ENCODE measurements around the gene ASXL3. TPM values are rescaled to one million over a fixed set of nuclear protein-coding genes. Genes with fewer than 3 reads are reported as not detected.
A peak's percentile ranks its signal among the peaks of the same experiment; 100 is the strongest.

The ASXL3 gene
- 1 to 10 TPM in 1 of 2 donors, under 1 TPM in 1; 0.59 to 1.7 TPM for total RNA-seq

- Histone ChIP-seq H3K4me1 (no peaks in the 10 kb centered on the region), H3K4me3 (peak within 1 kb of the TSS; percentile 60), H3K27me3 (no peaks in the 10 kb centered on the region), H3K27ac (peak within 1 kb of the TSS; percentile 15), H3K36me3 (no peaks in the 10 kb centered on the region), H3K9me3 (no peaks in the 10 kb centered on the region), H3K9ac (ENCODE audit: low read depth in 2 of 2, low read length in 2 of 2) (peak within 1 kb of the TSS; percentile 55 to 76)
- intact Hi-C loops (cut with DNase I) = loop anchor here (10.0 kb wide), 1 partner anchor 133 kb away; the partner anchor contains the start of gene CCDC178
- TF ChIP-seq, protein P1, sequence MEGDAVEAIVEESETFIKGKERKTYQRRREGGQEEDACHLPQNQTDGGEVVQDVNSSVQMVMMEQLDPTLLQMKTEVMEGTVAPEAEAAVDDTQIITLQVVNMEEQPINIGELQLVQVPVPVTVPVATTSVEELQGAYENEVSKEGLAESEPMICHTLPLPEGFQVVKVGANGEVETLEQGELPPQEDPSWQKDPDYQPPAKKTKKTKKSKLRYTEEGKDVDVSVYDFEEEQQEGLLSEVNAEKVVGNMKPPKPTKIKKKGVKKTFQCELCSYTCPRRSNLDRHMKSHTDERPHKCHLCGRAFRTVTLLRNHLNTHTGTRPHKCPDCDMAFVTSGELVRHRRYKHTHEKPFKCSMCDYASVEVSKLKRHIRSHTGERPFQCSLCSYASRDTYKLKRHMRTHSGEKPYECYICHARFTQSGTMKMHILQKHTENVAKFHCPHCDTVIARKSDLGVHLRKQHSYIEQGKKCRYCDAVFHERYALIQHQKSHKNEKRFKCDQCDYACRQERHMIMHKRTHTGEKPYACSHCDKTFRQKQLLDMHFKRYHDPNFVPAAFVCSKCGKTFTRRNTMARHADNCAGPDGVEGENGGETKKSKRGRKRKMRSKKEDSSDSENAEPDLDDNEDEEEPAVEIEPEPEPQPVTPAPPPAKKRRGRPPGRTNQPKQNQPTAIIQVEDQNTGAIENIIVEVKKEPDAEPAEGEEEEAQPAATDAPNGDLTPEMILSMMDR (IDR thresholded peaks at IDR 0.05) = no peak
- peak; percentile 64 for DNase-seq
Measured at GRCh38 chr18:33577685-33578517, at the start of gene ASXL3. Gene ASXL3 (plus strand): TSS chr18:33578219. CDS start chr18:33578632, 413 bp downstream.

DNA sequence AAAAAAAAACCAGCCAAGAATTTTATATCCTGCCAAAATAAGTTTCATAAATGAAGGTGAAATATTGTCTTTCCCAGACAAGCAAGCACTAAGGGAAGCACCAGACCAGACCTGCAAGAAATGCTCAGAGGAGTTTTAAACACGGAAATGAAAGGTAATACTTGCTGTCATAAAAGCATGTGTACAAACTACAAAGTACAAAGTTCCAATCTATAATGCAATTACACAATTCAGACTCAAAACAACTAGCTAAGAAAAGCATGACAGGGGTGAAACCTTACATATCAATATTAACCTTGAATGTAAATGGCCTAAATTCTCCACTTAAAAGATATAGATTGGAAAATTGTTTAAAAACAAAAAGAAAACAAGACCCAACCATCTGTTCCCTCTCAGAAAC lies 45.0 kb upstream of the ASXL3 start:
- Histone ChIP-seq H3K27me3 (no peaks in the 10 kb centered on the region), H3K36me3 (no peaks in the 10 kb centered on the region), H3K9me3 (no peaks in the 10 kb centered on the region), H3K9ac (ENCODE audit: low read depth in 2 of 2, low read length in 2 of 2) (no peak overlapping the region), H3K27ac (no peak overlapping the region), H3K4me3 (no peak overlapping the region), H3K4me1 (no peaks in the 10 kb centered on the region)
- TF ChIP-seq, protein P1 (IDR thresholded peaks at IDR 0.05) = no peak
- peak; percentile 31 for DNase-seq
- intact Hi-C loops (cut with DNase I) = no loop called here

DNA sequence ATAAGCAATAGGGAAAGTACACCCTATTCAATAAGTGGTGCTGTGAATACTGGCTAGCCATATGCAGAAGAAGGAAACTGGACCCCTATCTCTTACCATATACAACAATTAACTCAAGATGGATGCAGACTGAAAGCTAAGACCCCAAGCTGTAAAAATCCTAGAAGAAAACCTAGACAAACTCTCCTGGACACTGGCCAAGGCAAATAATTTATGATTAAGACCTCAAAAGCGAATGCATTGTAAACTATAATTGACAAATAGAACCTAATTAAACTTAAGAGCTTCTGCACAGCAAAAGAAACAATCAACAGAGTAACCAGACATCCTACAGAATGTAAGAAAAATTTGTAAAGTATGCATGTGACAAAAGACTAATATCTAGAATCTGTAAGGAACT lies 41.1 kb upstream of the ASXL3 start:
- no peak overlapping the region for H3K27ac ChIP-seq
- intact Hi-C loops (cut with DNase I) = no loop called here
- no peaks in the 10 kb centered on the region for H3K9me3 ChIP-seq
- TF ChIP-seq, protein P1 (IDR thresholded peaks at IDR 0.05) = no peak
- no peaks in the 10 kb centered on the region for H3K36me3 ChIP-seq
- no peak overlapping the region for H3K4me3 ChIP-seq
- DNase-seq = no peak
- H3K27me3 ChIP-seq = no peaks in the 10 kb centered on the region
- no peak overlapping the region for H3K9ac ChIP-seq (ENCODE audit: low read depth in 2 of 2, low read length in 2 of 2)
- no peaks in the 10 kb centered on the region for H3K4me1 ChIP-seq

GRCh38 chr18:33538418-33539042 lies 39.5 kb upstream of the ASXL3 start:
- Histone ChIP-seq H3K4me3 (no peak overlapping the region), H3K36me3 (no peaks in the 10 kb centered on the region), H3K27ac (no peak overlapping the region), H3K9me3 (no peaks in the 10 kb centered on the region), H3K9ac (ENCODE audit: low read depth in 2 of 2, low read length in 2 of 2) (no peak overlapping the region), H3K27me3 (no peaks in the 10 kb centered on the region), H3K4me1 (no peaks in the 10 kb centered on the region)
- TF ChIP-seq, protein P1 (IDR thresholded peaks at IDR 0.05) = no peak
- intact Hi-C loops (cut with DNase I) = no loop called here
- DNase-seq = no peak

DNA sequence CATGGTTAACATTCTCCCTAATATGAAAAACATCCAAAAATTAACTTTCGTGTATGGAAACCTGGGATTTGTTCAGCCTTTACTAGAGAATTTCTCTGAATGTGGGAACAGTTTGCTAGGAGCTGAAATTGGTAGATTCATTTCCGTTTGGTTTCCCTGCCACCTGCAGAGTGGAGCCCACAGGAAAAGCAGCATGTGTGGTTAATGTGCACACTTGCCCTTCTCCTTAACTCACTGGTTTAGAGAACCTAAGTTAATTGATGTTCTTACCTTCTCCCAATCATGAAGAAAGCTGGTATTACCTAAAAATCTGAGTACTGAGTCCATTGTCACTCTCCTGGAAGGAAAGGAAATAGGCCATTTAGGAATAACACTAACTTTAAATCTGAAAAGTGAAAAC lies 37.6 kb upstream of the ASXL3 start:
- TF ChIP-seq, protein P1 (IDR thresholded peaks at IDR 0.05) = no peak
- Histone ChIP-seq H3K4me1 (no peaks in the 10 kb centered on the region), H3K27me3 (no peaks in the 10 kb centered on the region), H3K9ac (ENCODE audit: low read depth in 2 of 2, low read length in 2 of 2) (no peak overlapping the region), H3K9me3 (no peaks in the 10 kb centered on the region), H3K27ac (no peak overlapping the region), H3K36me3 (no peaks in the 10 kb centered on the region), H3K4me3 (no peak overlapping the region)
- intact Hi-C loops (cut with DNase I) = no loop called here
- no peak for DNase-seq

Data from colonic mucosa (tissue), 4 donors.